Left lung (tissue), 10 donors: ENCODE results near the gene DNAJC21. TPM values are rescaled to one million over a fixed set of nuclear protein-coding genes. Genes with fewer than 3 reads are reported as not detected.

Experiments used
- ATAC-seq: fragments of 200-7000 bp; cut with Tn5 transposase; one replicate; pipeline ENCODE4 v1.9.1; 2020; ENCODE audit warnings: moderate library complexity
- DNase-seq, 4 donors: peaks; one replicate each; pipeline ENCODE4 v3.0.0-alpha.2; 2013 to 2020
- H3K27ac ChIP-seq, 2 donors: fragments of 200-600 bp; sonication (generic) in 1 of 2; one replicate each; pipeline versions ENCODE4 v1.5.0 to v1.8.0; 2020 to 2021
- H3K27me3 ChIP-seq, 2 donors: fragments of 200-600 bp; sonication (generic) in 1 of 2; one replicate each; pipeline versions ENCODE4 v1.5.0 to v1.8.0; 2020 to 2021
- H3K36me3 ChIP-seq, 2 donors: fragments of 200-600 bp; sonication (generic) in 1 of 2; one replicate each; pipeline versions ENCODE4 v1.5.0 to v1.8.0; 2020 to 2021
- H3K4me1 ChIP-seq, 2 donors: fragments of 200-600 bp; one replicate each; pipeline ENCODE4 v1.8.0; 2021
- H3K4me3 ChIP-seq, 2 donors: fragments of 200-600 bp; sonication (generic) in 1 of 2; one replicate each; pipeline versions ENCODE4 v1.5.0 to v1.8.0; 2020 to 2021; ENCODE audit warnings: mild to moderate bottlenecking in 1 of 2
- H3K9me3 ChIP-seq, 2 donors: fragments of 200-600 bp; sonication (generic) in 1 of 2; one replicate each; pipeline versions ENCODE4 v1.5.0 to v1.8.0; 2020 to 2021
- intact Hi-C, 2 donors: fragments of 100-400 bp; cut with DNase I; formaldehyde crosslinking; loops; one replicate each; pipeline versions ENCODE4 v1.11.2 to v1.14.2; 2022
- polyA plus RNA-seq, 6 donors: library from polyadenylated mRNA; unstranded; fragments of 120-200 nt; gene quantifications; one replicate each; pipeline ENCODE4 v1.2.1, GENCODE V29; 2013; ENCODE audit not compliant: insufficient read length in 6 of 6
- total RNA-seq, 2 donors: library from RNA; stranded (reverse); fragmentation: NEBNext Ultra II Directional; extraction: Animal tissue kit (Norgen Biotek cat#: 25700); gene quantifications; one replicate each; pipeline ENCODE4 v1.2.1, GENCODE V29; 2021
- TF ChIP-seq, protein P1 (sequence below), 2 donors: fragments of 200-600 bp; sonication (generic) in 1 of 2; IDR thresholded peaks; one replicate each; pipeline versions ENCODE4 v1.5.0 to v1.8.0; 2021; ENCODE audit warnings: antibody characterized with exemption in 2 of 2
- donor health status: DM: no; HTN: yes; CAD: no.
- donor health status: DM: no; HTN: no; CAD: no.

The DNAJC21 gene
- total and polyA plus RNA-seq, 8 donors: 45.8 to 75.8 (median 65.4) TPM

- no peaks in the 10 kb centered on the region for H3K9me3 ChIP-seq
- no peaks in the 10 kb centered on the region for H3K4me1 ChIP-seq
- ATAC-seq (no peak), DNase-seq (no peak)
- no peaks in the 10 kb centered on the region for H3K36me3 ChIP-seq
- intact Hi-C loops: loop anchor here in 1 of 2 donors (10.0 kb wide), 1 partner anchor 367 kb away; no protein-coding TSS in a partner anchor
- no peak overlapping the region for H3K4me3 ChIP-seq
- no peaks in the 10 kb centered on the region for H3K27me3 ChIP-seq
- H3K27ac ChIP-seq: no peak overlapping the region
- TF ChIP-seq, protein P1, sequence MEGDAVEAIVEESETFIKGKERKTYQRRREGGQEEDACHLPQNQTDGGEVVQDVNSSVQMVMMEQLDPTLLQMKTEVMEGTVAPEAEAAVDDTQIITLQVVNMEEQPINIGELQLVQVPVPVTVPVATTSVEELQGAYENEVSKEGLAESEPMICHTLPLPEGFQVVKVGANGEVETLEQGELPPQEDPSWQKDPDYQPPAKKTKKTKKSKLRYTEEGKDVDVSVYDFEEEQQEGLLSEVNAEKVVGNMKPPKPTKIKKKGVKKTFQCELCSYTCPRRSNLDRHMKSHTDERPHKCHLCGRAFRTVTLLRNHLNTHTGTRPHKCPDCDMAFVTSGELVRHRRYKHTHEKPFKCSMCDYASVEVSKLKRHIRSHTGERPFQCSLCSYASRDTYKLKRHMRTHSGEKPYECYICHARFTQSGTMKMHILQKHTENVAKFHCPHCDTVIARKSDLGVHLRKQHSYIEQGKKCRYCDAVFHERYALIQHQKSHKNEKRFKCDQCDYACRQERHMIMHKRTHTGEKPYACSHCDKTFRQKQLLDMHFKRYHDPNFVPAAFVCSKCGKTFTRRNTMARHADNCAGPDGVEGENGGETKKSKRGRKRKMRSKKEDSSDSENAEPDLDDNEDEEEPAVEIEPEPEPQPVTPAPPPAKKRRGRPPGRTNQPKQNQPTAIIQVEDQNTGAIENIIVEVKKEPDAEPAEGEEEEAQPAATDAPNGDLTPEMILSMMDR (IDR thresholded peaks at IDR 0.05): no peak
Measured at GRCh38 chr5:34891981-34892380, 37.4 kb upstream of the DNAJC21 start.

- H3K36me3 ChIP-seq: no peaks in the 10 kb centered on the region
- no peak overlapping the region for H3K4me3 ChIP-seq
- H3K27me3 ChIP-seq: no peaks in the 10 kb centered on the region
- DNase-seq (no peak), ATAC-seq (no peak)
- H3K27ac ChIP-seq: no peak overlapping the region
- no peaks in the 10 kb centered on the region for H3K9me3 ChIP-seq
- intact Hi-C loops: loop anchor here in 1 of 2 donors (10.0 kb wide), 1 partner anchor 368 kb away; no protein-coding TSS in a partner anchor
- H3K4me1 ChIP-seq: no peaks in the 10 kb centered on the region
- TF ChIP-seq, protein P1 (IDR thresholded peaks at IDR 0.05): no peak
Measured at GRCh38 chr5:34892414-34892813, 36.9 kb upstream of the DNAJC21 start.

DNA sequence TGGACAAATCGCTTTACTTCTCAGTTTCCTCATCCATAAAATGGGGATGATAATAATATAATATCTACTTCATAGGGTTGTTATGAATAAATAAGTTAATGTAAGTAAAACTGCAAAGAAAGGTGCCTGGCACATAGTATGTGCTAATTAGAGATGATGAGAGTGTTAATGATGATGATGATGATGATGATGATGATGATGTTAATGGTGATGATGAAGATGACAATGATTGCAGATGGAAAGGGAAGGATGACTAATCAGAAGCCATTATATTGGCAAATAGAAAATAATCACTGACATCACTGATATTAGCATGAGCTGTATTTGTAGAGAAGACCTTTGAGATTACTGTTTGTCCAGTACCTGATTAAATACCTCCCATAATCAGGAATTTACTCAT, 34.6 kb upstream of the DNAJC21 start:
- H3K9me3 ChIP-seq: no peaks in the 10 kb centered on the region
- intact Hi-C loops: loop anchor here in 1 of 2 donors (5.0 to 10.0 kb wide), 2 partner anchors 370 to 412 kb away; no protein-coding TSS in a partner anchor
- TF ChIP-seq, protein P1 (IDR thresholded peaks at IDR 0.05): no peak
- H3K27me3 ChIP-seq: no peaks in the 10 kb centered on the region
- ATAC-seq (no peak), DNase-seq (no peak)
- no peaks in the 10 kb centered on the region for H3K4me1 ChIP-seq
- H3K27ac ChIP-seq: no peak overlapping the region
- H3K4me3 ChIP-seq: no peak overlapping the region
- no peaks in the 10 kb centered on the region for H3K36me3 ChIP-seq

DNA sequence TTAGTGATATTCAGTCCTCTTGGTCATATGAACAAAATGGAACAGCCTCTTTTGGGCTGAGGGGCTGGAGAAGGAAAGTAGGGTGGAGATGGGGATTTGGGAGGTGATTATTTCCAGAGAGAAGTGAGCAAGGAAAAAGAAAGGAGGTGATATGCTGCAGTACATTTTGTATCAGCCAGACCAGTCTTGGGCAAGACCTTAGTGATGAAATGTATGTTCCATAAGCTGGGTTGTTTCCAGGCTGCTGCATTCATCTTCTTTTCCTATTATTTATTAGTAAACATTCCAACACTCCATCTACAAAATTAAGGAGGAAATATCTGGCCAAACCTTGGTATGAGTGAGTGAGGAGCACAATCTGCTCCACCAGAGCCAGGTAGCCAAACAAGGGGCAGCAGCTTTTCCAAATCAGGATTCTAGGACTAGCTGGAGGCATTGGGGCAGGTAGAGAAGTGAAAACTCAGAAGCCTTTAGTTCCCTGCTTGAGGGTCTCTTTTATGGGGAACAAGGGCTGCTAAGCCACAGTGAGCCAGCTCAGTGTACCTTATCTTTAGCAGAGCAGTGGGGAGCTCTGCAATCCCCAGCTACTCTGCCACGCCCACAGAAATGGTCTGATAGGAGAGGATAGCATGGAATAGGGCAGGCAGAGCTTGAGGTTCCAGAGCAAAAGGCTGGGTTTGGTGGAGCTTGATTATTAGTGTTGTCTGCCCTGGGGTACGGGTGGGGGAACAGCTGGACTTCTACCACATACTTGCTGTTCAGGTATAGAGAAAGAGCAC, 33.5 kb upstream of the DNAJC21 start:
- Histone ChIP-seq H3K27ac (no peak overlapping the region), H3K36me3 (no peaks in the 10 kb centered on the region), H3K4me1 (no peaks in the 10 kb centered on the region), H3K4me3 (no peak overlapping the region), H3K27me3 (no peaks in the 10 kb centered on the region), H3K9me3 (no peaks in the 10 kb centered on the region)
- DNase-seq (no peak), ATAC-seq (no peak)
- TF ChIP-seq, protein P1 (IDR thresholded peaks at IDR 0.05): no peak
- intact Hi-C loops: loop anchor here in 1 of 2 donors (5.0 to 10.0 kb wide), 2 partner anchors 371 to 414 kb away; no protein-coding TSS in a partner anchor

- no peak overlapping the region for H3K27ac ChIP-seq
- no peak overlapping the region for H3K4me3 ChIP-seq
- H3K36me3 ChIP-seq: no peaks in the 10 kb centered on the region
- ATAC-seq: no peak
- no peaks in the 10 kb centered on the region for H3K9me3 ChIP-seq
- H3K4me1 ChIP-seq: no peaks in the 10 kb centered on the region
- intact Hi-C loops: loop anchor here in 1 of 2 donors (5.0 to 10.0 kb wide), 2 partner anchors 373 to 415 kb away; no protein-coding TSS in a partner anchor
- no peak for DNase-seq
- no peaks in the 10 kb centered on the region for H3K27me3 ChIP-seq
- TF ChIP-seq, protein P1 (IDR thresholded peaks at IDR 0.05): no peak
Measured at GRCh38 chr5:34897646-34898045, 31.7 kb upstream of the DNAJC21 start.
